A673 (cell line): ENCODE measurements around the gene NREP. TPM values are rescaled to one million over a fixed set of nuclear protein-coding genes. Genes with fewer than 3 reads are reported as not detected.

Source experiments
- BruUV-seq: library from RNA; stranded (reverse); fragments of 400-500 nt; replicated peaks from 2 replicates; lab custom pipeline; 2021; lab: Mats Ljungman, UMichigan
- CTCF ChIA-PET: fragments of 300-600 bp; sonication (Branson Sonifier 250); formaldehyde crosslinking; loops from one replicate; lab custom pipeline; 2022; ENCODE audit warnings: antibody characterized with exemption; lab: Charles Lee
- POLR2A ChIA-PET: fragments of 300-600 bp; sonication (Branson Sonifier 250); formaldehyde crosslinking; loops from one replicate; lab custom pipeline; 2022; ENCODE audit warnings: antibody characterized with exemption; ENCODE audit not compliant: low non-redundant PET; lab: Charles Lee
- DNase-seq: peaks from one replicate; pipeline ENCODE4 v3.0.0-alpha.2; 2015; ENCODE audit warnings: low spot score
- H3K27ac ChIP-seq: fragments of 200-600 bp; sonication (generic); 2 replicates; pipeline ENCODE4 v1.5.1; 2016; ENCODE audit warnings: mixed run types, low read depth, mild to moderate bottlenecking, mixed read lengths, antibody characterized with exemption, low read length; ENCODE audit not compliant: poor library complexity, severe bottlenecking
- H3K27me3 ChIP-seq: fragments of 200-600 bp; sonication (generic); replicated peaks from 2 replicates; pipeline ENCODE4 v1.6.1; 2017; ENCODE audit warnings: mixed run types, low read depth, mild to moderate bottlenecking, mixed read lengths, antibody characterized with exemption, low read length; ENCODE audit not compliant: insufficient read depth, poor library complexity
- H3K36me3 ChIP-seq: fragments of 200-600 bp; sonication (generic); 2 replicates; pipeline ENCODE4 v1.6.1; 2016; ENCODE audit warnings: mixed run types, mild to moderate bottlenecking, mixed read lengths, antibody characterized with exemption, low read length; ENCODE audit not compliant: insufficient read depth, poor library complexity, severe bottlenecking
- H3K4me1 ChIP-seq: fragments of 200-600 bp; sonication (generic); 2 replicates; pipeline ENCODE4 v1.6.1; 2017; ENCODE audit warnings: mixed run types, mild to moderate bottlenecking, mixed read lengths, antibody characterized with exemption, low read length; ENCODE audit not compliant: insufficient read depth, poor library complexity, severe bottlenecking
- H3K4me3 ChIP-seq: fragments of 200-600 bp; sonication (generic); 2 replicates; pipeline ENCODE4 v1.5.1; 2016; ENCODE audit warnings: low read depth, mixed run types, mild to moderate bottlenecking, mixed read lengths, low read length; ENCODE audit not compliant: poor library complexity, severe bottlenecking
- H3K9me3 ChIP-seq: fragments of 200-600 bp; sonication (generic); 2 replicates; pipeline ENCODE4 v1.6.1; 2016; ENCODE audit warnings: mixed run types, low read depth, mild to moderate bottlenecking, mixed read lengths, antibody characterized with exemption, low read length; ENCODE audit not compliant: poor library complexity, severe bottlenecking
- EZH2 ChIP-seq: fragments of 200-600 bp; sonication (generic); IDR thresholded peaks from 2 replicates; pipeline ENCODE4 v1.6.1; 2017; ENCODE audit warnings: borderline replicate concordance, low read depth, mild to moderate bottlenecking, mixed read lengths, antibody characterized with exemption, low read length; ENCODE audit not compliant: poor library complexity, severe bottlenecking
- intact Hi-C: fragments of 100-400 bp; cut with micrococcal nuclease; formaldehyde crosslinking; loops from one replicate; pipeline ENCODE4 v1.10.0; 2022; ENCODE audit not compliant: unreplicated experiment
- total RNA-seq: library from RNA; stranded (reverse); gene quantifications from 2 replicates; pipeline ENCODE4 v1.2.3, GENCODE V29; 2021
- TF ChIP-seq, protein P1 (sequence below): fragments of 300-800, 200-600 bp; sonication (generic); conservative IDR thresholded peaks from 2 replicates; pipeline ENCODE4 v1.5.1; 2017; ENCODE audit warnings: low read depth, mild to moderate bottlenecking, antibody characterized with exemption, low read length, moderate library complexity, mixed read lengths

NREP gene
- total RNA-seq, 1 experiment from 2014 or later: 31.0 TPM

DNA sequence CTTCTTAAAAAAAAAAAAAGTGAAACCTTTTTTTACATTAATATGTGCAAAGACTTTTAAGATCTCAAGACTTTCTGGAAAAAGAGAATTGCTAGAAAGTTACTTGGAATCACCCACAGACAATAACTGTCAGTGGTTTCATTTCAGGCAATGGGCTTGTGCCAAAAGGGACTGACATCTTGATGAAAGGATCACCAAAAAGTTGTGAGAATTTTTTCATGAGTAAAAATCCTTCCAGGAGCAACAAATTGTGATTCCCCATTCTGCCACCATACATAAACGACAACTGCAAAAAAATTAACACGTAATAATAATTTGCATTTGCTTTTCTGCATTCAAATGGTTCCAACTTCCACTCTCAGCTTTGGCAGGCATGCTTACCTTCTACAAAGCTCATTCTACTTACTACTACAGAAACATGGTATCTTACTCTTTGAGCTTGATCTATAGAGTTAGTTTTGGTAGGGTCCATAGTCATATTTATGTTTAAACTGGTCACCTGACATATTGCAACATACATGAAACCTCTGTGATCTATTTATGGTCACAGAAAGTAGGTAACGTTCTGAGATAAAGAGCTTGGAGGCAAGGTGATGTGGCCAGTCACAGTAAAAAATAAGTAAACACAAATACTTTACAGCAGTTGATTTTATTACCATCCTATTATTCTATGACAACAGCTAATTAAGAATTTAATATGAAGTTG lies 3.0 kb downstream of the NREP start:
- Histone ChIP-seq H3K27me3 (no peaks in the 10 kb centered on the region), H3K9me3 (no peaks in the 10 kb centered on the region), H3K4me3 (no peak overlapping the region), H3K4me1 (peaks cover 4% of the 10 kb centered on the region), H3K27ac (no peak overlapping the region), H3K36me3 (no peaks in the 10 kb centered on the region)
- CTCF ChIA-PET: no interaction called here
- BruUV-seq: no TSS peak
- intact Hi-C loops: no loop called here
- TF ChIP-seq EZH2: no peak
- TF ChIP-seq, protein P1, sequence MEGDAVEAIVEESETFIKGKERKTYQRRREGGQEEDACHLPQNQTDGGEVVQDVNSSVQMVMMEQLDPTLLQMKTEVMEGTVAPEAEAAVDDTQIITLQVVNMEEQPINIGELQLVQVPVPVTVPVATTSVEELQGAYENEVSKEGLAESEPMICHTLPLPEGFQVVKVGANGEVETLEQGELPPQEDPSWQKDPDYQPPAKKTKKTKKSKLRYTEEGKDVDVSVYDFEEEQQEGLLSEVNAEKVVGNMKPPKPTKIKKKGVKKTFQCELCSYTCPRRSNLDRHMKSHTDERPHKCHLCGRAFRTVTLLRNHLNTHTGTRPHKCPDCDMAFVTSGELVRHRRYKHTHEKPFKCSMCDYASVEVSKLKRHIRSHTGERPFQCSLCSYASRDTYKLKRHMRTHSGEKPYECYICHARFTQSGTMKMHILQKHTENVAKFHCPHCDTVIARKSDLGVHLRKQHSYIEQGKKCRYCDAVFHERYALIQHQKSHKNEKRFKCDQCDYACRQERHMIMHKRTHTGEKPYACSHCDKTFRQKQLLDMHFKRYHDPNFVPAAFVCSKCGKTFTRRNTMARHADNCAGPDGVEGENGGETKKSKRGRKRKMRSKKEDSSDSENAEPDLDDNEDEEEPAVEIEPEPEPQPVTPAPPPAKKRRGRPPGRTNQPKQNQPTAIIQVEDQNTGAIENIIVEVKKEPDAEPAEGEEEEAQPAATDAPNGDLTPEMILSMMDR: no peak
- no peak for DNase-seq
- POLR2A ChIA-PET: no interaction called here

DNA sequence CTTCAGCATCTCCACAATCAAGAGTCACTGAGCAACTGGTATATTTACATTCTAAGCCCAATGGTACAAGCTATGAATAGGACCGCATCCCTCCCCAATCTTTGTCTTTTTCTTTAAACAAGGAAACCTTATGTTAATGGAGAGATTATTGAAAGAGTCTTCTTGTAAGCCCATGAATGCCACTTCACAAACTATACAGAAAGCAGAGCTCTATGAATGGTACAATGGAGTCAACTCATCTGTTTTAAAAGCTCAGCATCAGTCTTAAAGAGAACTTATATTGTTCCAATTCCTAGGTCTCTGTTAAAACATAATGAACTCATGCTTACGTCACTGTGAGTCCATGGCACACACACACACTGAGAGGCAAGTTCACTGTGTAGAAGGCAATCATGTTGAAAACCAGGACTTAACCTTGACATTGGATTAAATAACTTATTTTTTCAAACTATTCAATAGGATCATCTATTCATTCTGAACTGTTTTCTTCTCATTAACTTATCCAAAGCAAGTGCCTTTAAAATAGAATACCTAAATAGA lies 4.5 kb downstream of the NREP start:
- BruUV-seq: no TSS peak
- H3K4me3 ChIP-seq: no peak overlapping the region
- intact Hi-C loops: no loop called here
- DNase-seq: no peak
- H3K27me3 ChIP-seq: no peaks in the 10 kb centered on the region
- H3K4me1 ChIP-seq: peaks cover 4% of the 10 kb centered on the region
- POLR2A ChIA-PET: no interaction called here
- H3K9me3 ChIP-seq: no peaks in the 10 kb centered on the region
- H3K27ac ChIP-seq: no peak overlapping the region
- no peaks in the 10 kb centered on the region for H3K36me3 ChIP-seq
- no peak for TF ChIP-seq EZH2
- TF ChIP-seq, protein P1: no peak
- CTCF ChIA-PET: no interaction called here

DNA sequence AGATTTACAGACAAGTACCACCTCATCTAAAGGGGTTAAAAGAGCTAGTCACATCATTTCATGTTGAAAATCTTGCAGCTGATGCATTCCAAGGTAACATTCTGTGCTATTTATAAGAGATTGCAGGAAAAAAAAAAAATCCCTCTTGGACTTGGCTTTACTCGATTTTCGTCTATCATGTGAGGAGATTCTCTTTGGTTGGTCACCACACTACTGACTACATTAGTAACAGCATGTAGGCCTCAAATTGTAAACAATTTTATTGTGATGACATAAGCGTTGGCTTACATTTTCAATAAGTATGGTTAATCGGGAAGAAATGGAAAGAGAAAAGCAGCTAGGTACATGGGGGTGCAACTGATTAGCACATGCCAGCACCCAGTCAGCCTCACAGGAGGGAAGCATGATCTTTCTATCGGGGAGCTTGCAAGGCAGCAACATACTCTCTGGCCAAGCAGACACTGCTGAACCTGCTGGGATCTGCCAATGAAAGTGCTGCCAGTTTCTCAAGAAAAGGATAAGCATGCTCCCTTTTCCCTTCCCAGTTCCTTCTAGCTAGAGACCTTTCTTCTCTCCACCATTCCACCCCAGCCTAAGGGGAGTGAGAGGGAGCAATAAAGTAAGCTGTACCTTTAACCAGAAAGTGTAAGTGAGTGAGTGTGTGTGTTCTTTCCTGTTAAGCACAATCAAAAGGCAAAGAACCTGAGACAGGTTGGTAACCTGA lies 7.5 kb downstream of the NREP start:
- ChIA-PET POLR2A (no interaction called here), CTCF (no interaction called here)
- Histone ChIP-seq H3K27me3 (no peaks in the 10 kb centered on the region), H3K4me3 (no peak overlapping the region), H3K9me3 (no peaks in the 10 kb centered on the region), H3K27ac (no peak overlapping the region), H3K36me3 (no peaks in the 10 kb centered on the region), H3K4me1 (no peaks in the 10 kb centered on the region)
- TF ChIP-seq, protein P1: no peak
- no peak for TF ChIP-seq EZH2
- BruUV-seq: no TSS peak
- intact Hi-C loops: no loop called here
- DNase-seq: no peak
